K562 (cell line): Measurements from ENCODE around the gene RTL10. TPM values are rescaled to one million over a fixed set of nuclear protein-coding genes. Genes with fewer than 3 reads are reported as not detected.

Source experiments
- ATAC-seq: fragments of 200-7000 bp; cut with Tn5 transposase; 3 replicates; pipeline ENCODE4 v1.9.1; 2020; ENCODE audit warnings: moderate library complexity
- BruUV-seq: library from RNA; stranded (reverse); fragments of 400-500 nt; replicated peaks from 2 replicates; lab custom pipeline; 2021; lab: Mats Ljungman, UMichigan
- CTCF ChIA-PET: fragments of 300-600 bp; formaldehyde crosslinking; extraction: SDS; loops from one replicate; lab custom pipeline; 2021; ENCODE audit warnings: low intra/inter-chr PET ratio; lab: Yijun Ruan, JAX
- POLR2A ChIA-PET: fragments of 300-600, 350-650 bp; sonication (Branson Sonifier 250); formaldehyde crosslinking; extraction: SDS; loops from one replicate; lab custom pipeline; 2021; ENCODE audit warnings: antibody characterized with exemption, inconsistent platforms; lab: Yijun Ruan, JAX
- DNase-seq, 4 experiments: peaks; one replicate each; pipeline versions ENCODE4 v3.0.0 to v3.0.0-alpha.2; 2011 to 2018; ENCODE audit warnings: low spot score in 3 of 4, mixed read lengths in 3 of 4; ENCODE audit errors: extremely low read depth in 1 of 4
- FAIRE-seq: peaks from 2 replicates; lab custom pipeline; 2011; peaks lifted over from hg19 to GRCh38; lab: Jason Lieb, UNC
- H2AFZ ChIP-seq: 2 replicates; pipeline ENCODE4 v1.6.0; 2011; ENCODE audit warnings: low read depth, low read length, control low read depth, inconsistent platforms
- H3K27ac ChIP-seq: fragments of 200-600 bp; 3 replicates; pipeline ENCODE4 v1.8.0; 2011; ENCODE audit warnings: low read depth, mild to moderate bottlenecking, control low read depth, inconsistent platforms, low read length, moderate library complexity, mixed read lengths; ENCODE audit errors: extremely low read depth
- H3K27me3 ChIP-seq, 2 experiments: fragments of 300-600 bp in 1 of 2; 2 replicates in 1 of 2; 3 replicates in 1 of 2; pipeline versions ENCODE4 v1.6.0 to v1.8.0; 2011; ENCODE audit warnings: inconsistent platforms in 2 of 2, low read length in 2 of 2, mild to moderate bottlenecking in 1 of 2, mixed read lengths in 1 of 2, moderate library complexity in 1 of 2; ENCODE audit not compliant: control insufficient read depth in 2 of 2, insufficient read depth in 2 of 2
- H3K36me3 ChIP-seq: fragments of 300-600 bp; 3 replicates; pipeline ENCODE4 v1.8.0; 2011; ENCODE audit warnings: mild to moderate bottlenecking, low read length, inconsistent platforms; ENCODE audit not compliant: control insufficient read depth, insufficient read depth
- H3K4me1 ChIP-seq, 2 experiments: fragments of 200-600 bp in 1 of 2; replicated peaks in 1 of 2; 2 replicates in 1 of 2; 3 replicates in 1 of 2; pipeline versions ENCODE4 v1.5.1 to v1.8.0; 2011; ENCODE audit warnings: inconsistent platforms in 2 of 2, low read length in 2 of 2, mild to moderate bottlenecking in 1 of 2, mixed read lengths in 1 of 2, moderate library complexity in 1 of 2; ENCODE audit not compliant: control insufficient read depth in 2 of 2, insufficient read depth in 2 of 2
- H3K4me2 ChIP-seq: 2 replicates; pipeline ENCODE4 v1.6.1; 2011; ENCODE audit warnings: low read length, control low read depth, inconsistent platforms, mixed read lengths; ENCODE audit not compliant: insufficient read depth
- H3K4me3 ChIP-seq: fragments of 200-600 bp; sonication (generic), shearing (Covaris generic); 2 replicates; pipeline ENCODE4 v1.5.1; 2016; ENCODE audit warnings: control low read depth, inconsistent platforms
- H3K79me2 ChIP-seq: fragments of 200-600 bp; 3 replicates; pipeline ENCODE4 v1.8.0; 2011; ENCODE audit warnings: low read length, inconsistent platforms; ENCODE audit not compliant: control insufficient read depth, insufficient read depth
- H3K9ac ChIP-seq, 2 experiments: 2 replicates each; pipeline versions ENCODE4 v1.6.0 to v1.6.1; 2011; ENCODE audit warnings: low read depth in 2 of 2, low read length in 2 of 2, control low read depth in 1 of 2, inconsistent platforms in 1 of 2, mild to moderate bottlenecking in 1 of 2, mixed read lengths in 1 of 2; ENCODE audit not compliant: insufficient read depth in 1 of 2
- H3K9me1 ChIP-seq: one replicate; pipeline ENCODE4 v1.6.0; 2011; ENCODE audit warnings: inconsistent platforms, mild to moderate bottlenecking, low read length, moderate library complexity; ENCODE audit not compliant: control insufficient read depth, insufficient read depth
- H3K9me3 ChIP-seq: replicated peaks from 2 replicates; pipeline ENCODE4 v1.5.1; 2011; ENCODE audit warnings: low read depth, low read length, inconsistent platforms; ENCODE audit not compliant: control insufficient read depth, insufficient read depth
- H4K20me1 ChIP-seq: replicated peaks from 2 replicates; pipeline ENCODE4 v1.6.1; 2011; ENCODE audit warnings: low read length, inconsistent platforms, mixed read lengths; ENCODE audit not compliant: control insufficient read depth, insufficient read depth
- GATAD2A ChIP-seq: fragments of 450-650 bp; IDR thresholded peaks from 2 replicates; pipeline ENCODE4 v1.6.1; 2017
- JUND ChIP-seq, 2 experiments: IDR thresholded peaks; 2 replicates in 1 of 2; 3 replicates in 1 of 2; pipeline ENCODE4 v1.6.1; 2011; ENCODE audit warnings: borderline replicate concordance in 2 of 2, low read depth in 2 of 2, low read length in 2 of 2, improper control_type of control experiment in 1 of 2, missing biosample characterization in 1 of 2, missing genetic modification characterization in 1 of 2, missing genetic modification reagents in 1 of 2
- NR2C1 ChIP-seq, 2 experiments: fragments of 450-650 bp; IDR thresholded peaks; 2 replicates each; pipeline ENCODE4 v1.6.1; 2017; ENCODE audit warnings: mild to moderate bottlenecking in 2 of 2, antibody characterized with exemption in 1 of 2, inconsistent platforms in 1 of 2, missing compliant biosample characterization in 1 of 2, missing genetic modification characterization in 1 of 2
- SMAD2 ChIP-seq: fragments of 150-350 bp; IDR thresholded peaks from 2 replicates; pipeline ENCODE4 v1.6.1; 2014; ENCODE audit warnings: low read depth, mild to moderate bottlenecking, low read length
- STAT5A ChIP-seq: IDR thresholded peaks from 2 replicates; pipeline ENCODE4 v1.6.1; 2012; ENCODE audit warnings: low read length, inconsistent platforms, borderline replicate concordance
- ZBTB8A ChIP-seq: fragments of 450-650 bp; IDR thresholded peaks from 2 replicates; pipeline ENCODE4 v1.6.1; 2018; ENCODE audit warnings: mild to moderate bottlenecking, moderate library complexity; ENCODE audit not compliant: partially characterized antibody
- ZFP36 ChIP-seq: fragments of 150-350 bp; IDR thresholded peaks from 2 replicates; pipeline ENCODE4 v1.6.1; 2018; ENCODE audit warnings: low read length, low read depth; ENCODE audit not compliant: partially characterized antibody
- ZNF764 ChIP-seq: fragments of 250-450 bp; sonication (Bioruptor Pico); IDR thresholded peaks from 2 replicates; pipeline ENCODE4 v1.4.0; 2020; ENCODE audit warnings: low read depth, mild to moderate bottlenecking, moderate library complexity
- WGBS: fragments of 100-300 bp; shearing (Covaris generic); methylation state at CpG from one replicate; pipeline ENCODE4 v1.1.6; 2016; ENCODE audit warnings: low coverage, mixed read lengths; ENCODE audit not compliant: insufficient coverage; ENCODE audit errors: missing lambda C conversion rate; 5-methylcytosine and 5-hydroxymethylcytosine counted together
- in situ Hi-C: fragments of 300-500 bp; cut with MboI; formaldehyde crosslinking; loops from 4 replicates; pipeline ENCODE4 v1.15.0; 2018; ENCODE audit warnings: inconsistent platforms, mixed read lengths
- intact Hi-C: fragments of 100-400 bp; cut with micrococcal nuclease; formaldehyde crosslinking; loops from 2 replicates; pipeline ENCODE4 v1.14.2; 2022
- polyA plus RNA-seq, 8 experiments: library from polyadenylated mRNA; depleted of rRNA in 4 of 8; stranded (reverse) in 5 of 8; unstranded in 3 of 8; fragments of >200 nt; fragmentation: Nextera tagmentation in 2 of 8; fragmentation: Illumina TruSeq in 1 of 8; extraction: Ambion mirVana in 2 of 8; extraction: Trizol in 1 of 8; gene quantifications; 2 replicates each; pipeline versions ENCODE4 v1.2.1 to v1.2.3, GENCODE V29; 2011 to 2014; ENCODE audit warnings: inconsistent platforms in 1 of 8, missing spikeins in 1 of 8
- total RNA-seq, 7 experiments: library from RNA; depleted of rRNA in 6 of 7; stranded (reverse); fragments of >200 nt in 6 of 7; fragmentation: Illumina TruSeq in 2 of 7; extraction: Trizol in 2 of 7; gene quantifications; 2 replicates each; pipeline versions ENCODE4 v1.2.1 to v1.2.3, GENCODE V29; 2011 to 2021; ENCODE audit warnings: low replicate concordance in 1 of 7
- TF ChIP-seq, protein P1 (sequence below): sonication (generic); formaldehyde crosslinking; IDR thresholded peaks from 2 replicates; pipeline ENCODE4 v1.8.1; 2023; ENCODE audit warnings: mild to moderate bottlenecking, missing genetic modification reagents
- TF ChIP-seq, protein P2 (sequence below): fragments of 450-650 bp; IDR thresholded peaks from 2 replicates; pipeline ENCODE4 v1.6.1; 2014; ENCODE audit warnings: low read depth, mild to moderate bottlenecking, moderate library complexity, borderline replicate concordance
- TF ChIP-seq, protein P3 (sequence below): fragments of 250-450 bp; sonication (Bioruptor Pico); IDR thresholded peaks from 2 replicates; pipeline ENCODE4 v1.9.0; 2021; ENCODE audit warnings: mild to moderate bottlenecking, inconsistent platforms

RTL10 gene
- total and polyA plus RNA-seq, 9 of the 15 experiments (the other 6 are each of a cell fraction or from before 2014, with no cell fraction given): 19.8 to 75.5 (median 32.5) TPM

- TF ChIP-seq, protein P1, sequence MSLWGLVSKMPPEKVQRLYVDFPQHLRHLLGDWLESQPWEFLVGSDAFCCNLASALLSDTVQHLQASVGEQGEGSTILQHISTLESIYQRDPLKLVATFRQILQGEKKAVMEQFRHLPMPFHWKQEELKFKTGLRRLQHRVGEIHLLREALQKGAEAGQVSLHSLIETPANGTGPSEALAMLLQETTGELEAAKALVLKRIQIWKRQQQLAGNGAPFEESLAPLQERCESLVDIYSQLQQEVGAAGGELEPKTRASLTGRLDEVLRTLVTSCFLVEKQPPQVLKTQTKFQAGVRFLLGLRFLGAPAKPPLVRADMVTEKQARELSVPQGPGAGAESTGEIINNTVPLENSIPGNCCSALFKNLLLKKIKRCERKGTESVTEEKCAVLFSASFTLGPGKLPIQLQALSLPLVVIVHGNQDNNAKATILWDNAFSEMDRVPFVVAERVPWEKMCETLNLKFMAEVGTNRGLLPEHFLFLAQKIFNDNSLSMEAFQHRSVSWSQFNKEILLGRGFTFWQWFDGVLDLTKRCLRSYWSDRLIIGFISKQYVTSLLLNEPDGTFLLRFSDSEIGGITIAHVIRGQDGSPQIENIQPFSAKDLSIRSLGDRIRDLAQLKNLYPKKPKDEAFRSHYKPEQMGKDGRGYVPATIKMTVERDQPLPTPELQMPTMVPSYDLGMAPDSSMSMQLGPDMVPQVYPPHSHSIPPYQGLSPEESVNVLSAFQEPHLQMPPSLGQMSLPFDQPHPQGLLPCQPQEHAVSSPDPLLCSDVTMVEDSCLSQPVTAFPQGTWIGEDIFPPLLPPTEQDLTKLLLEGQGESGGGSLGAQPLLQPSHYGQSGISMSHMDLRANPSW (CRISPR knock-in tag): 0 out of 2 replicates have a peak, but pooled peaks have one; percentile 12
- TF ChIP-seq, all 486 proteins: peak for 9
Observed at GRCh38 chr22:19888131-19888746, 33.6 kb upstream of the RTL10 start (continued).

- ATAC-seq: no peak
- Histone ChIP-seq H3K4me3 (no peak overlapping the region), H3K36me3 (no peaks in the 10 kb centered on the region), H3K27ac (no peak overlapping the region), H3K4me2 (no peak overlapping the region), H2AFZ (no peak overlapping the region), H3K9me1 (peaks cover 10% of the 10 kb centered on the region), H3K4me1 (peaks cover 17 to 73% of the 10 kb centered on the region in 2 experiments), H3K27me3 (no peaks in the 10 kb centered on the region), H3K9ac (peak overlapping the region in 1 of 2 experiments; percentile 21; a peak in 2 of 4 replicates), H4K20me1 (peaks cover 35% of the 10 kb centered on the region), H3K9me3 (no peaks in the 10 kb centered on the region), H3K79me2 (no peaks in the 10 kb centered on the region)
- ChIA-PET POLR2A (interaction anchor here (0.5 to 11.1 kb wide), 16 partner anchors 9 to 318 kb away, joined by 3 to 141 read pairs (median 4); no protein-coding TSS in a partner anchor), CTCF (no interaction called here)
- in situ Hi-C loops: no loop called here
- WGBS: 57% methylated on average over 16 of the region's 16 CpGs
- FAIRE-seq: no peak
- no TSS peak for BruUV-seq
- no peak for DNase-seq
- intact Hi-C loops: no loop called here
- TF ChIP-seq GATAD2A (no peak), ZNF764 (CRISPR knock-in tag) (peak; percentile 7; the same call in 1 of the 2 replicates), JUND (IDR thresholded peaks at IDR 0.05; ENCODE audit: borderline replicate concordance, low read depth, low read length) (no peak), JUND (tag; IDR thresholded peaks at IDR 0.05; ENCODE audit: borderline replicate concordance, low read depth, low read length) (peak; percentile 1; the same call in 1 of the 3 replicates), NR2C1 (IDR thresholded peaks at IDR 0.05) (no peak), NR2C1 (tag; IDR thresholded peaks at IDR 0.05) (no peak), STAT5A (no peak), ZBTB8A (no peak), SMAD2 (no peak), ZFP36 (no peak)
- TF ChIP-seq, protein P2, sequence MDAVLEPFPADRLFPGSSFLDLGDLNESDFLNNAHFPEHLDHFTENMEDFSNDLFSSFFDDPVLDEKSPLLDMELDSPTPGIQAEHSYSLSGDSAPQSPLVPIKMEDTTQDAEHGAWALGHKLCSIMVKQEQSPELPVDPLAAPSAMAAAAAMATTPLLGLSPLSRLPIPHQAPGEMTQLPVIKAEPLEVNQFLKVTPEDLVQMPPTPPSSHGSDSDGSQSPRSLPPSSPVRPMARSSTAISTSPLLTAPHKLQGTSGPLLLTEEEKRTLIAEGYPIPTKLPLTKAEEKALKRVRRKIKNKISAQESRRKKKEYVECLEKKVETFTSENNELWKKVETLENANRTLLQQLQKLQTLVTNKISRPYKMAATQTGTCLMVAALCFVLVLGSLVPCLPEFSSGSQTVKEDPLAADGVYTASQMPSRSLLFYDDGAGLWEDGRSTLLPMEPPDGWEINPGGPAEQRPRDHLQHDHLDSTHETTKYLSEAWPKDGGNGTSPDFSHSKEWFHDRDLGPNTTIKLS: no peak
- TF ChIP-seq, protein P3, sequence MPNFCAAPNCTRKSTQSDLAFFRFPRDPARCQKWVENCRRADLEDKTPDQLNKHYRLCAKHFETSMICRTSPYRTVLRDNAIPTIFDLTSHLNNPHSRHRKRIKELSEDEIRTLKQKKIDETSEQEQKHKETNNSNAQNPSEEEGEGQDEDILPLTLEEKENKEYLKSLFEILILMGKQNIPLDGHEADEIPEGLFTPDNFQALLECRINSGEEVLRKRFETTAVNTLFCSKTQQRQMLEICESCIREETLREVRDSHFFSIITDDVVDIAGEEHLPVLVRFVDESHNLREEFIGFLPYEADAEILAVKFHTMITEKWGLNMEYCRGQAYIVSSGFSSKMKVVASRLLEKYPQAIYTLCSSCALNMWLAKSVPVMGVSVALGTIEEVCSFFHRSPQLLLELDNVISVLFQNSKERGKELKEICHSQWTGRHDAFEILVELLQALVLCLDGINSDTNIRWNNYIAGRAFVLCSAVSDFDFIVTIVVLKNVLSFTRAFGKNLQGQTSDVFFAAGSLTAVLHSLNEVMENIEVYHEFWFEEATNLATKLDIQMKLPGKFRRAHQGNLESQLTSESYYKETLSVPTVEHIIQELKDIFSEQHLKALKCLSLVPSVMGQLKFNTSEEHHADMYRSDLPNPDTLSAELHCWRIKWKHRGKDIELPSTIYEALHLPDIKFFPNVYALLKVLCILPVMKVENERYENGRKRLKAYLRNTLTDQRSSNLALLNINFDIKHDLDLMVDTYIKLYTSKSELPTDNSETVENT (CRISPR knock-in tag): no peak
Observed at GRCh38 chr22:19887256-19887985, 32.7 kb upstream of the RTL10 start.
